GM21423 (cell line): ENCODE data around the gene PDE4D.
"Not testable (repeated sequence)": the region's sequence is repeated elsewhere in the genome, so short reads cannot be mapped to it uniquely, and the experiment has no call there.

ENCODE experiments used
- ATAC-seq: cut with Tn5 transposase; IDR thresholded peaks from one replicate; pipeline ENCODE4 v1.9.1; 2021; ENCODE audit warnings: mild to moderate bottlenecking, moderate library complexity; ENCODE audit not compliant: unreplicated experiment

Gene PDE4D

GRCh38 chr5:58970766-58971165, 922.8 kb downstream of the PDE4D start:
- ATAC-seq = no peak

- no peak for ATAC-seq
Measured at GRCh38 chr5:58969795-58970194, 923.7 kb downstream of the PDE4D start.

- no peak for ATAC-seq
Measured at GRCh38 chr5:58969253-58969652, 924.3 kb downstream of the PDE4D start.

GRCh38 chr5:58968350-58968749, 925.2 kb downstream of the PDE4D start:
- ATAC-seq = no peak

GRCh38 chr5:58967597-58968281, 925.8 kb downstream of the PDE4D start:
- ATAC-seq = no peak

- ATAC-seq = no peak
Measured at GRCh38 chr5:58965677-58966414, 927.7 kb downstream of the PDE4D start.

- ATAC-seq = no peak
Measured at GRCh38 chr5:58963821-58964220, 929.7 kb downstream of the PDE4D start.

GRCh38 chr5:58963361-58963760, 930.2 kb downstream of the PDE4D start:
- ATAC-seq = no peak

GRCh38 chr5:58961631-58962280, 931.8 kb downstream of the PDE4D start:
- no peak for ATAC-seq

GRCh38 chr5:58958701-58959100, 934.8 kb downstream of the PDE4D start:
- ATAC-seq = no peak

- ATAC-seq = not testable (repeated sequence)
Measured at GRCh38 chr5:58953218-58953617, 940.3 kb downstream of the PDE4D start.

GRCh38 chr5:58950224-58950623, 943.3 kb downstream of the PDE4D start:
- ATAC-seq = no peak

- no peak for ATAC-seq
Measured at GRCh38 chr5:58946230-58946629, 947.3 kb downstream of the PDE4D start.

GRCh38 chr5:58944221-58944620, 949.3 kb downstream of the PDE4D start:
- ATAC-seq = no peak

- no peak for ATAC-seq
Measured at GRCh38 chr5:58940446-58940845, 953.1 kb downstream of the PDE4D start.

- ATAC-seq = no peak
Measured at GRCh38 chr5:58939664-58940063, 953.9 kb downstream of the PDE4D start.

GRCh38 chr5:58938563-58939424, 954.7 kb downstream of the PDE4D start:
- ATAC-seq = no peak

- no peak for ATAC-seq
Measured at GRCh38 chr5:58937031-58937681, 956.4 kb downstream of the PDE4D start.

GRCh38 chr5:58934629-58935097, 958.9 kb downstream of the PDE4D start:
- ATAC-seq = no peak

- no peak for ATAC-seq
Measured at GRCh38 chr5:58933891-58934628, 959.5 kb downstream of the PDE4D start.
